GM12873 (cell line): ENCODE measurements around the gene PACSIN3.

Experiments
- TF ChIP-seq, protein P1 (sequence below): IDR thresholded peaks from 2 replicates; pipeline ENCODE4 v1.5.1; 2012; ENCODE audit warnings: low read depth, mild to moderate bottlenecking, moderate library complexity, low read length, control low read depth; ENCODE audit not compliant: insufficient read depth; ENCODE audit errors: missing control alignments

PACSIN3 gene

GRCh38 chr11:47186076-47186699 is at the start of gene PACSIN3:
TSS of gene PACSIN3 (minus strand) at chr11:47186434. CDS start at chr11:47182727, 3,707 bp downstream.
- TF ChIP-seq, protein P1, sequence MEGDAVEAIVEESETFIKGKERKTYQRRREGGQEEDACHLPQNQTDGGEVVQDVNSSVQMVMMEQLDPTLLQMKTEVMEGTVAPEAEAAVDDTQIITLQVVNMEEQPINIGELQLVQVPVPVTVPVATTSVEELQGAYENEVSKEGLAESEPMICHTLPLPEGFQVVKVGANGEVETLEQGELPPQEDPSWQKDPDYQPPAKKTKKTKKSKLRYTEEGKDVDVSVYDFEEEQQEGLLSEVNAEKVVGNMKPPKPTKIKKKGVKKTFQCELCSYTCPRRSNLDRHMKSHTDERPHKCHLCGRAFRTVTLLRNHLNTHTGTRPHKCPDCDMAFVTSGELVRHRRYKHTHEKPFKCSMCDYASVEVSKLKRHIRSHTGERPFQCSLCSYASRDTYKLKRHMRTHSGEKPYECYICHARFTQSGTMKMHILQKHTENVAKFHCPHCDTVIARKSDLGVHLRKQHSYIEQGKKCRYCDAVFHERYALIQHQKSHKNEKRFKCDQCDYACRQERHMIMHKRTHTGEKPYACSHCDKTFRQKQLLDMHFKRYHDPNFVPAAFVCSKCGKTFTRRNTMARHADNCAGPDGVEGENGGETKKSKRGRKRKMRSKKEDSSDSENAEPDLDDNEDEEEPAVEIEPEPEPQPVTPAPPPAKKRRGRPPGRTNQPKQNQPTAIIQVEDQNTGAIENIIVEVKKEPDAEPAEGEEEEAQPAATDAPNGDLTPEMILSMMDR: no peak

- TF ChIP-seq, protein P1: no peak
Measured at GRCh38 chr11:47235163-47235562, 48.9 kb upstream of the PACSIN3 start.

DNA sequence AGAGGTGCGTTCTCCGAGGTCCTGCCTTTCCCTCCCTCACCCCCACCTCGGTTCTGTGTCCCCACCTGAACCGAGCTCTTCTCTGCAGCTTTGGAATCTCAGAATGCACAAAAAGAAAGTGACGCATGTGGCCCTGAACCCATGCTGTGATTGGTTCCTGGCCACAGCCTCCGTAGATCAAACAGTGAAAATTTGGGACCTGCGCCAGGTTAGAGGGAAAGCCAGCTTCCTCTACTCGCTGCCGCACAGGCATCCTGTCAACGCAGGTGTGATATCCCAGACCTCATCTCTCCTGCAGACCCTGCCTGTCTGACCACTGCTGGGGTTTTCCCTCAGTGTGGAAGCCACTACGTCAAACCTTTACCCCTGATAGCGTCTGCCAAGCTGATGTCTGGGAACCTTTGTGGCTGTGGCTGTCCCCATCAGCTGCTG is 48.5 kb upstream of the PACSIN3 start:
- TF ChIP-seq, protein P1: no peak

GRCh38 chr11:47233989-47234668 is 47.9 kb upstream of the PACSIN3 start:
- TF ChIP-seq, protein P1: peak; percentile 29

GRCh38 chr11:47233051-47233450 is 46.8 kb upstream of the PACSIN3 start:
- TF ChIP-seq, protein P1: no peak

- TF ChIP-seq, protein P1: no peak
Measured at GRCh38 chr11:47229161-47229560, 42.9 kb upstream of the PACSIN3 start.

DNA sequence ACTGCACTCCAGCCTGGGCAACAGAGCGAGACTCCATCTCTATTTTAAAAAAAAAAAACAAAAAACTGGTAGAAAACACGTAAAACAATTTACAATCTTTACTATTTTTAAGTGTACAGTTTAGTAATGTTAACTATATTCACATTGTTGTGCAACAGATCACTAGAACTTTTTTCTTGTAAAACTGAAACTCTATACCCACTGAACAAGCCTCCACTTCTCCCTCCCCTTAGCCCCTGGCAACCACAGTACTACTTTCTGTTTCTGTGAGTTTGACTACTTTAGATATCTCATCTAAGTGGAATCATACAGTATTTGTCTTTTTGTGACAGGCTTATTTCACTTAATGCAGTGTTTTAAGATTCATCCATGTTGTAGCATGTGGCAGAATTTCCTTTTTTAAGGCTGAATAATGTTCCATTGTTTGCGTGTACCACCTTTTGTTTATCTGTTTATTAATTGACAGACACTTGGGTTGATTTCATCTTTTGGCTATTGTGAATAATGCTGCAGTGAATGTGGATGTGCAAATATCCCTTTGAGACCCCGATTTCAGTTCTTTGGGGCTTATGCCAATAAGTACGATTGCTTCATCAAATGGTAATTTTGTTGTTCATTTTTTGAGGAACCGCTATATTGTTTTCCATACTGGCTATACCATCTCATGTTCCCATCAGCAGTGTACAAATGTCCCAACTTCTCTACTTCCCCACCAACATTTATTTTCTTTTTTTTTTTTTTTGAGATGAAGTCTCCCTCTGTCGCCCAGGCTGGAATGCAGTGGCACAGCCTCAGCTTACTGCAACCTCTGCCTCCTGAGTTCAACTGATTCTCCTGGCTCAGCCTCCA is 39.5 kb upstream of the PACSIN3 start:
- TF ChIP-seq, protein P1: no peak
